ENCODE measurements around the gene CALD1.

DNA sequence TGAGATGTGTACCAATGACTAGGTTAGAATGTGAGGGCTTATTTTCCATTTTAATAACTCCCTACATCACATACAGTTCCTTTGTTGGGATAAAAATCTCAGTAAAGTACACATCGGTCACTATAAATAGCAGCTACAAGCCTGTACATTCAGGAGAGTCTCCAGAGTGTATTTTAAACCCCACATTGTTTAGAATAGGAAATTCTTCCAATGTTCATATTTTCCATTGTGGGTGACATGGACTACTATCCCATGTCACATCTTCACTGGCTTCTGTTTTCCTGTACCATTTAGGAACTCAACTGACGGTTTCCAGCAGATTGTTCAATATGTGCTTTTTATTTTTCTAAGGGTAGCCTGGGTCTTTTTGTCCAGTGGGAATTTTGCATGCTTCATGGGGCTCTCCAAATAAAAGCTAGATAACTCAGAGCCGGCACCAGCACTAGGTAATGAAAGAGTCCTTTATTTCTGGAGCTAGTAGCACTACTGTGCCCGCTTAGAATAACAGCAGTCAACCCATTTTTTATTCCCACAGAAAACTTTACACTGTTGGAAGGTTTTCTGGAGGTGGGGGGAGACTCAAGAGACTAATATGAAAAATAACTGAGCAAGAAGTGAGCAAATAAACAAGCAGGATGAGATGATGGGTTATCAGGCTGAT lies 100.5 kb downstream of the CALD1 start:
- TF ChIP-seq, protein P1, sequence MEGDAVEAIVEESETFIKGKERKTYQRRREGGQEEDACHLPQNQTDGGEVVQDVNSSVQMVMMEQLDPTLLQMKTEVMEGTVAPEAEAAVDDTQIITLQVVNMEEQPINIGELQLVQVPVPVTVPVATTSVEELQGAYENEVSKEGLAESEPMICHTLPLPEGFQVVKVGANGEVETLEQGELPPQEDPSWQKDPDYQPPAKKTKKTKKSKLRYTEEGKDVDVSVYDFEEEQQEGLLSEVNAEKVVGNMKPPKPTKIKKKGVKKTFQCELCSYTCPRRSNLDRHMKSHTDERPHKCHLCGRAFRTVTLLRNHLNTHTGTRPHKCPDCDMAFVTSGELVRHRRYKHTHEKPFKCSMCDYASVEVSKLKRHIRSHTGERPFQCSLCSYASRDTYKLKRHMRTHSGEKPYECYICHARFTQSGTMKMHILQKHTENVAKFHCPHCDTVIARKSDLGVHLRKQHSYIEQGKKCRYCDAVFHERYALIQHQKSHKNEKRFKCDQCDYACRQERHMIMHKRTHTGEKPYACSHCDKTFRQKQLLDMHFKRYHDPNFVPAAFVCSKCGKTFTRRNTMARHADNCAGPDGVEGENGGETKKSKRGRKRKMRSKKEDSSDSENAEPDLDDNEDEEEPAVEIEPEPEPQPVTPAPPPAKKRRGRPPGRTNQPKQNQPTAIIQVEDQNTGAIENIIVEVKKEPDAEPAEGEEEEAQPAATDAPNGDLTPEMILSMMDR (IDR thresholded peaks at IDR 0.05): no peak
- no peak for TF ChIP-seq POLR2A (IDR thresholded peaks at IDR 0.05)
- no peak for TF ChIP-seq POLR2AphosphoS5 (IDR thresholded peaks at IDR 0.05)
- no peak for TF ChIP-seq EP300 (IDR thresholded peaks at IDR 0.05)
